PC-3 (cell line): ENCODE measurements around the gene TOR1B.

ENCODE experiments used
- CTCF ChIP-seq: fragments of 300-600 bp; sonication (generic); conservative IDR thresholded peaks from 2 replicates; pipeline ENCODE4 v1.5.1; 2017; ENCODE audit warnings: antibody characterized with exemption, low read depth, mild to moderate bottlenecking, low read length
- EZH2 ChIP-seq: fragments of 300-600 bp; sonication (generic); IDR thresholded peaks from one replicate; pipeline ENCODE4 v1.6.1; 2017; ENCODE audit warnings: antibody characterized with exemption, mild to moderate bottlenecking, low read length; ENCODE audit not compliant: unreplicated experiment
- EZH2phosphoT487 ChIP-seq: fragments of 300-600 bp; sonication (generic); IDR thresholded peaks from 2 replicates; pipeline ENCODE4 v1.6.1; 2018; ENCODE audit warnings: mild to moderate bottlenecking, antibody characterized with exemption, low read length, borderline replicate concordance

DNA sequence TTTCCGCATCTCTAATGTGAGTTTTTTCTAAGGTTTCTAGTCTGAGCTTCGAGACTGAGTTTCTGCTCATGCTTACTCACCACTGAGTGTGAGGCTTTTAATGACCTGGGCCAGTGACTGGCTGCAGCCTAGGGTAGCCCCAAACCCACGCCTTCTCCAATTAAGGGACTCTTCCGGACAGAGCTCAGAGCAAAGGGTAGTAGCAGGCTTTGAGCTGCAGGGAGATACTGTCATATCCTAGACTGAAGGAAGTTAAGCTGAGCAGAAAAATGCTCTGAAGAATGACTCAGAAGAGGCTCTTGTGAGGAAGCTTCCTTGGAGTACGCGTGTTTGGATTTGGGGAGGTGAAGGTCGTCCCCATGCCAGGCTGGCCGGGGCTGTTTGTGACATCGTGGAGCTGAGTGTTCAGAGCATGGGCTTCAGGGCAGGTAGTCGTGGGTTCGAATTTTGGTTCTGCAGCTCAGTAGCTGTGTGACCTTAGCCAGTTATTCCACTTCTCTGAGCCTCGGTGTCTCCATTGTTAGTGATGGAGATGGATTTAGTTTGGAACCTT lies 35.8 kb downstream of the TOR1B start:
- TF ChIP-seq EZH2 (no peak), CTCF (no peak), EZH2phosphoT487 (no peak)
